ENCODE measurements around the gene APCDD1L. TPM values are rescaled to one million over a fixed set of nuclear protein-coding genes. Genes with fewer than 3 reads are reported as not detected.

APCDD1L gene
- total and polyA plus RNA-seq, 2 of the 8 experiments (the other 6 are each of a cell fraction or from before 2014, with no cell fraction given), result 0.83 to 3.1 TPM

DNA sequence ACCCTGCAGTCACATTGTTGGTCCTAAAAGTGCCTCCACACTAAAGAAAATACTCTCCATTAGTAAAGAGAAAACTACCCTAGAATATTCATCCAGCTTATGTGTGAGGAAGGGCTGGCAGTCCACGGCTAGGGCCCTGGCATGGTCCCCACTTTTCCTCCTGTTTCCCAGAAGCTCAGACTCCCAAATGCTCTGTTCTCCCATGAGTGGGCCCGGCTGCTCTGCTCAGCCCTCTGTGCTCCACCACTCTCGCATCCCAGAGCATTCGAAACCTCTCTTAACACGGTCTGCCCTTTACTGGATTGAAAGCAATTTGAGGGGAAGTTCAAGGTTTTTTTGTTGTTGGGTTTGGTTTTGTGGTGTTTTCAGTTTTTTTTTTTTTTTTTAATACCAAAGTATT lies 61.8 kb downstream of the APCDD1L start:
- Histone ChIP-seq H2AK5ac (ENCODE audit: low read depth, low read length) (no peak overlapping the region), H3K36me3 (ENCODE audit: control insufficient read depth in 2 of 4, insufficient read depth in 4 of 4, low read length in 3 of 4) (no peaks in the 10 kb centered on the region), H4K91ac (replicated peaks; ENCODE audit: insufficient read length, low read length) (no peak overlapping the region), H4K5ac (ENCODE audit: insufficient read length, low read depth, low read length) (no peak overlapping the region), H3K56ac (replicated peaks; ENCODE audit: insufficient read length, low read depth, low read length) (no peak overlapping the region), H4K8ac (ENCODE audit: extremely low read depth, insufficient read depth, low read length) (no peak overlapping the region), H3K4me2 (ENCODE audit: insufficient read depth in 1 of 2, low read depth in 2 of 2, low read length in 2 of 2) (no peak overlapping the region), H2BK12ac (ENCODE audit: low read depth, low read length) (no peak overlapping the region), H2AFZ (ENCODE audit: low read length) (no peak overlapping the region), H3K9ac (replicated peaks in 1 of 4; ENCODE audit: extremely low read depth in 1 of 4, low read depth in 3 of 4, low read length in 3 of 4) (no peak overlapping the region), H3K79me1 (ENCODE audit: low read depth, low read length) (no peaks in the 10 kb centered on the region), H3K23me2 (ENCODE audit: low read depth, low read length) (no peaks in the 10 kb centered on the region), H3K4ac (replicated peaks; ENCODE audit: insufficient read length, low read depth, low read length) (no peak overlapping the region), H2BK20ac (ENCODE audit: low read length) (no peak overlapping the region), H4K20me1 (replicated peaks in 1 of 2; ENCODE audit: control insufficient read depth in 1 of 2, insufficient read depth in 2 of 2, low read length in 2 of 2) (no peaks in the 10 kb centered on the region), H3K4me3 (ENCODE audit: extremely low read depth in 1 of 4, insufficient read depth in 2 of 4, low read depth in 3 of 4, low read length in 4 of 4) (0 out of 8 replicates have a peak overlapping the region, but pooled peaks of 1 of the 4 experiments have one; percentile 7), H3K18ac (ENCODE audit: extremely low read depth, low read length) (no peak overlapping the region), H2BK5ac (ENCODE audit: low read depth, low read length) (no peak overlapping the region), H3K27me3 (replicated peaks in 1 of 4; ENCODE audit: control insufficient read depth in 3 of 4, extremely low read depth in 1 of 4, insufficient read depth in 3 of 4, low read length in 3 of 4) (no peaks in the 10 kb centered on the region), H3K79me2 (ENCODE audit: control insufficient read depth in 1 of 2, insufficient read depth in 2 of 2, low read length in 2 of 2) (no peaks in the 10 kb centered on the region), H3K4me1 (replicated peaks in 1 of 4; ENCODE audit: control insufficient read depth in 3 of 4, insufficient read depth in 4 of 4, low read length in 3 of 4) (peaks cover 3 to 11% (median 8%) of the 10 kb centered on the region in 4 experiments), H3K27ac (ENCODE audit: low read depth, low read length) (no peak overlapping the region), H3K14ac (ENCODE audit: insufficient read length) (no peak overlapping the region), H3K9me3 (ENCODE audit: insufficient read depth in 2 of 2, low read depth in 1 of 2, low read length in 1 of 2) (no peaks in the 10 kb centered on the region), H2BK15ac (ENCODE audit: low read length) (no peak overlapping the region), H2BK120ac (replicated peaks; ENCODE audit: low read depth, low read length) (no peak overlapping the region), H3K23ac (ENCODE audit: insufficient read length) (no peak overlapping the region)
- POLR2A ChIA-PET (ENCODE audit: partially characterized antibody), result interaction anchor here (1.0 to 1.7 kb wide), 3 partner anchors 9 to 225 kb away, joined by 3 to 7 read pairs (median 4); partner anchors contain the start of gene ANKRD60
- DNase-seq (ENCODE audit: low read depth in 1 of 2, low spot score in 2 of 2), result no peak
- CTCF ChIA-PET (ENCODE audit: partially characterized antibody), result interaction anchor here (0.7 to 2.4 kb wide), 9 partner anchors 11 to 526 kb away, joined by 3 to 5 read pairs (median 3); no protein-coding TSS in a partner anchor
- no peak for FAIRE-seq
- TF ChIP-seq TEAD4 (IDR thresholded peaks at IDR 0.05; ENCODE audit: low read depth, low read length) (no peak), SP4 (IDR thresholded peaks at IDR 0.05; ENCODE audit: low read length) (no peak), TAF7 (optimal IDR thresholded peaks at IDR 0.05; ENCODE audit: borderline replicate concordance, low read depth, low read length) (no peak), POLR2A (IDR thresholded peaks at IDR 0.05; ENCODE audit: control extremely low read depth in 1 of 2, low read depth in 2 of 2, low read length in 2 of 2) (no peak), EZH2 (IDR thresholded peaks at IDR 0.05; ENCODE audit: low read depth, low read length, severe bottlenecking) (no peak)
- WGBS, 2 experiments (ENCODE audit: extremely low coverage in 1 of 2, insufficient coverage in 1 of 2, insufficient read length in 1 of 2, insufficient replicate concordance in 2 of 2, low coverage in 1 of 2, low lambda C conversion rate in 2 of 2, missing lambda C conversion rate in 1 of 2), result 63% methylated on average over 5 of the region's 5 CpGs; no CpG with 5 or more reads in 1 of the 2 experiments
